SKM-1 (cell line): ENCODE data around the gene LILRB5.
"Not testable (repeated sequence)": the region's sequence is repeated elsewhere in the genome, so short reads cannot be mapped to it uniquely, and the experiment has no call there.

Experiments used
- DNase-seq: peaks from one replicate; lab custom pipeline; 2025; ENCODE audit not compliant: unreplicated experiment; lab: John Stamatoyannopoulos, UW

The LILRB5 gene

DNA sequence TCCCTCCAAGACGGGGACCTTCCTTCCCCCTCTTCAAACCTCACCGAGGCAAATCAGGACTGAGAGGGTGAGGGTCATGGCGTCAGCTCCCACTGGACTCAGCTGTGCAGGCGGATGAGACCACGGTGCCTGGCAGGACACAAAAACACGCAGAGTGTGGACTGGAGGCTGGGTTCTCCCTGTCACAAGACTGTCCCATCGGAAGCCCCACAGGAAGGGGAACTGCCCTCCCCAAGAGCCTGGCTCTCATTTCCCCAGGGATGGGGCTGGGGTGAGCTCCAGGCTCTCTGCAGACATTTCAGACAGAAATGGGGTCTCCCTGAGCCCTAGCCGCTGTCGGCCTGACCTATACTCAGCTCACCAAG is at the start of gene LILRB5:
LILRB5 (minus strand) TSS at position 158 of the 365 bp plus-strand sequence; CDS start at position 78, 80 bp downstream.
- DNase-seq: no peak

DNA sequence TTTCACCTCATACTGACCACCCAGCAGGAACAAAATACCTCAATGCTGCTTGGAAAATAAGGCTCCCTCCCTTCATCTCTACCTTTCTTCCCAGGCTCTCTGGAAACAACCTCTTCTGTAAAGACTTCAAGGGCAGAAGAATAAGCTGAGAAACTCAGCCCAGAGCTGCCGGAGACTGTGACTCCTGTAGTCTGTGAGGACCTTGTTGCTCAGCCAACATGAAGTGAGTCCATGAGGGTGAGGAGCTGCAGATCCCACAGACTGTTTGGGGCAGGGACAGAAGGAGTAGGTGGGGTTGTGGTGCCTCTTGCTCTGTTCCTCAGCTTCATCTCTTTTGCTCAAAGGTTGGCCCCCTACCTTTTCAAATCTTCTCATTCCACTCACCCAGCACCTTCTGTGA is 48.1 kb upstream of the LILRB5 start:
- DNase-seq: no peak

DNA sequence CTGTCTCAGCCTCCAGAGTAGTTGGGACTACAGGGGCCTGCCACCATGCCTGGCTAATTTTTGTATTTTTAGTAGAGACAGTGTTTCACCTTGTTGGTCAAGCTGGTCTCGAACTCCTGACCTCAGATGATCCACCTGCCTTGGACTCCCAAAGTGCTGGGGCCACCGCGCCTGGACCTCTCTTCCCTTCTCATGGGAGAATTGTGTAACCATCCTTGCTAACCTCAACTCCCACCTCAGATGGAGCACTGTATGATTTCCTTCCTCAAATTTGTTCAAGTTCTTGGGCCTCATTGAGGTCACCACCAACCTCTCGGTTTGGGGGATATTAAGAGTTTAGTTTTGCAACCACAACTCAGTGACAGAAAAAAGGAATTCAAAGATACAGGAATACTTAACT is 45.2 kb upstream of the LILRB5 start:
- peak; percentile 24 for DNase-seq

DNA sequence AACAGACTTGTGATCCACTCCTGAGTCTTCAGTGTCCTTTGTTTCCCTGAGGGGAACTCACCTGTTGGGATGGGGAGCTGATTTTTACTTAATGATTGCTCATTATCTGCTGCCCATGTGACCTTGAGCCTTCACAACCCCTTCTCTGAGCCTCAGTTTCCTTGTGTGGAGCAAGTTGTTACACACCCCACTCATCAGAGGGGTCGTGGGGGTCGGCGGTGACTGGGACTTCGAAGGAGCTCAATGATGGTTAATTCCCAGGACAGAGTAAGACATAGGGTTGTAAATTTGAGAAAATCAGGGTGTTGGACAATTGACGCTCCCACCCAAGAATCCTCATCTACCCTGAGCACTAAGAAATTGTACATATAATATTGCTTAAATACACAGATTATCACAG is 42.4 kb upstream of the LILRB5 start:
- DNase-seq: no peak

DNA sequence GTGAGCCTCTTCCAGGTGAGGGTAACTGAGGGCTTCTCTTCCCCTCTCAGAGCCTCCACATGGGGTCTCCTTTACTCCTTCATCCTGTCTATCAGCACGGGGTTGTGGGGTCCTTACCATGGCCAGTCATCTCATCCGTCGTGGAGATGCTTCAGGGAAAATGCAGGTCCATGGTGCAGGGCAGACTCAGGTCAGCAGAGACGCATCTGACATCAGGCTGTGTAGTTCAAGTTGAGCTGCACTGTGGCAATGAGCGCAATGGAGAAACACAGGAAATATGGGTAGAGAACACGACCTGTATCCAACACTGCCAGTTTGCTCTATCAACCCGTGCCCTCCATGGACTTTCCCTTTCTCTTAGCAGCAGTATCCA is 42.0 kb upstream of the LILRB5 start:
- no peak for DNase-seq

DNA sequence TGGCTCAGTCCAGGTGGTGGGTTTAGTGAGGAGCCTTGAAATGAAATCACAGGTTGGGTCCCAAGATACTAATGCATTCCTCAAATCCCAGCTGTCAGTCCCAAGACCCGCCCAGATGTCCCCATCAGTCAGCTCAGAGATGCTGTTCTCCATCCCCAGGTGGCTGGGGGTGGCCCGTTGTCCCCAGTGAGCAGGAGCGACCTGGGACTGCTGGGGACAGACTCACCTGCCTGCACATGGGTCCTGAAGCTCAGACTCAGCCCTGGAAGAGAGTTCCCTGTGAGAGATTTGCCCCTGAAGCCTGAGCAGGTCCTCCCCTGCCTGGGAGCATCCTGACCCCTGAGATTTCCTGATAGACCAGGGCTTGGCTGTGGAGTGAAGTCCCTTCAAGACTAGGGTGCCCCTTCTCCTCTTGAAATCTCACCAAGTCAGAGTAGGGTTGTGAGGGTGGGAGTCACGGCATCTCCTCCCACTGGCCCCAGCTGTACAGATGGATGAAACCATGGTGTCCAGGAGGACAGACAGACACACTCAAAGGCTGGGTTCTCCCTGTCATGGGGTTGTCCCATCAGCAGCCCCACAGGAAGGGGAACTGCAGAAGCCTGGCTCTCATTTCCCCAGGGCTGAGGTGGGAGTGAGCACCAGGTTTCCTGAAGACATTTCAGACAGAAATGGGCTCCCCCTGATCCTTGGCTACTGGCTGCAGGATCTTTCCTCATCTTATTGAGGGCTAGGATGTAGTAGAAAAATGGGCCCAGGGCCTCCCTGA is 41.5 kb upstream of the LILRB5 start:
- no peak for DNase-seq

DNA sequence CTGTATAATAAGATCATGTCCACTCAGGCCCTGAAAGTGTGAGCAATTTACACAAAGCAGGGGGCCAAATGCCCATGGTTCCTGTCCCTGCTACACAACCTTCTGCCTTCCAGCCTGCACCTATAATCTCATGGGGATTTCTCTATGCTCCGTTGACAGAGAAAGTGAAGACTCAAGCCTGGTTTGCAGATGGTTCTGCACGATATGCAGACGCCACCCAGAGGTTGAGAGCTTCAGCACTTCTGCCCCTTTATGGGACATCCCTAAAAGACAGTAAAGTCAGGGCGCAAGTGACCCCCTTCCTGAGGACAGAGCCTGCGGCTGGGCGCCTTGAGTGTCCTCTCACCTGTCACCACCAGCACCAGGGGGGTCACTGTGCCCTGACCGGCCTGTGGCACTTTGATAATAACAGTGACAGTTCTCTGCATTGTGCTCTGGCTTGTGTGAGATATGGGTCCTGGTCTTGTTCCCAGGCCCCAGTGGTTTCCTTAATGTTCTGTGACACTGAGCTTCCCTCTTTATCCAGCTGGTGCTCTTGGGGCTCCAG is 40.8 kb upstream of the LILRB5 start:
- DNase-seq: no peak

DNA sequence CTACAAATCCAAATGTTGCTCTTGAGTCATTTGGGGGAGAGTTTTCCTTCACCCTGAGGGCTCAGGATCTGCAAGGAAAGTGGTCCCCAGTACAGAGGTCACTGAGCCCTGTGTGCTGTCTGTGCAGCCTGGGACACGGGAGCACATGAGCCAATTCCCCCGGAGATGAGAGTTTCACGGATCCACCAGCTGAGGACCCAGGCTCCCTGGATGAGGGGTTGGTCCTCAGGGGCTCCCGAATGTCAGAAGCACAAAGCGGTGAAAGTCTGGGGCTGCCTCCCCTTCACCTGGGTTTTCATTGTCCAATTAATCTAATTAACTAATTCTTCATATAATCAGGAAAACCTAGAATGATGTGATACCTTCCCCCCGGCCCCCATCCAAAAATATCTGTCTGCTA is 37.5 kb upstream of the LILRB5 start:
- DNase-seq: no peak

DNA sequence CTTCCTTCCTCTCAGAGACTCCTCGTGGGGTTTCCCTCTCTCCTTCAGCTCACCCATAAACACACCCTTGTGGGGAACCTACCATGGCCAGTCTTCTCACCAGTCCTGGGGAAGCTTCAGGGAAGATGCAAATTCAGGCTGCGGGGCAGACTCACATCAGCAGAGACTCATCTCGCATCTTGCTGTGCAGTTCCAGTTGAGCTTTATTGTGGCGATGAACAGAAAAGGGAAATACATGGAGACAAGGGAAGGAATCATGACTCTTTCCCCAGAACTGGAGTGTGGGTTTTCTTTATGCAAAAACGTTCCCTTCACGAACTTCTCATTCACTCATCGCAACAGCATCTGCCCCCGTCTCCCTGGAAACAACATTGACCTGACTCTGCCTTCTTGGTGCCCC is 32.1 kb upstream of the LILRB5 start:
- DNase-seq: not testable (repeated sequence)

DNA sequence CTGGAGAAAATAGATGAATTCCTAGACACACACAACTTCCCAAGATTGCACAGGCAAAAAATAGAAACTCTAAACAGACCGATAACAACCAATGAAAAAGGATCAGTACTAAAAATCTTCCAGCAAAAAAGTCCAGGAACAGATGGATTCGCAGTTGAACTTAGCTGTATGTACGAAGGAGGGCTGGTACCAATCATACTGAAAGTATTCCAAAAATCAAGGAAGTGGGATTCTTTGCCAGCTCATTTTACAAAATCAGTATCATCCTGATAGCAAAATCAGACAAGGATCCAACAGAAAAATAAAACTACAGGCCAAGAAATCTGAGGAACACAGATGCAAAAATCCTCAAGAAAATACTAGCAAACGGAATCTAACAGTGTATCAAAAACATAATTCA is 30.4 kb upstream of the LILRB5 start:
- DNase-seq: no peak

DNA sequence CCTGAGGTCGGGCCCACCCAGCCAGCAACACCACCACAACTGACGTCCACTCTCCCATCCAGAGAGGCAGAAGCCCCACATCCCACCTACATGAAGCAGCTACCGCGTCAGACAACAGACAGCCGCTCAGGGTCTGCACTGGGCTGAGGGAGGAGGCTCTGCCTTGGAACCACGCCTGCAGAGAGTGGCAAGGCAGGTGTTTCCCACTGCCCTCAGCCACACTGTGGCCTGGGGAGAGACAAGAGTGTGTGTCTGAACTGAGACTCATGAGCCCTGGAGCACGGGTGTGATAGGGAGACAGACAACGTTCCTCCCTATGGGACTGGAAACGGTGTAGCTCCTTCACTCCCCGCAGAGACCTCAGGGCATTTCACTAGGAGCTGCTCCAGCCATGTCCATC is 29.2 kb upstream of the LILRB5 start:
- not testable (repeated sequence) for DNase-seq

DNA sequence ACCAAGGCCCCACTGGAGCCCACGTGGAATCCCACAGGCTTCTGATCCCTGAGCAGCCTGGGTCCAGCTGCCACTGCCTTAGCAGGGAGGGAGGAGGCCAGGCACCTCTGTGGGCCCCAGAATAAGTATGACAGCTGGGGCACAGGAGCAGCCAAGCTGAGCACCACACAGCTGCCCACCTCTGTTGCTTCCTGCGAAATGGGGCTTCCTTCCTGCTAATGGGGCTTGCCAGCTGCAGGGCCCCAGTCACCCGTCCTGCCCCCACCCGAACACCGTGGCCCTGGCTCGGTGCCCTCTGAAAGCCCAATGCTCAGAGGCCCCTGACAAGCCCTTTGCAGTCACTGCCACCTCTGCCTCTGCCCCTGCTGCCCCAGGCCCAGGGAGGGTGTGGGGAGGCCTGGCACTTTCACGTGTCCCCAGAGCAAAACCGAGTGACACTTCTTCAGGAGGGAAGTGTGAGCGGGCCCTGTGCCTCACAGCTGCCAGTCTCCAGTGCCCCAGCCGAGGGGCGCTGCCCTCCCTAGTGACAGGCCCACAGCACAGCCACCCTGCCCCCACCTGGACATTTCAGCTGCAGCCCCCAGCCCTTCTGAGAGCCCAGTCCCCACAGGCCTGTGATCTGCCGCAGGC is 28.5 kb upstream of the LILRB5 start:
- not testable (repeated sequence) for DNase-seq

DNA sequence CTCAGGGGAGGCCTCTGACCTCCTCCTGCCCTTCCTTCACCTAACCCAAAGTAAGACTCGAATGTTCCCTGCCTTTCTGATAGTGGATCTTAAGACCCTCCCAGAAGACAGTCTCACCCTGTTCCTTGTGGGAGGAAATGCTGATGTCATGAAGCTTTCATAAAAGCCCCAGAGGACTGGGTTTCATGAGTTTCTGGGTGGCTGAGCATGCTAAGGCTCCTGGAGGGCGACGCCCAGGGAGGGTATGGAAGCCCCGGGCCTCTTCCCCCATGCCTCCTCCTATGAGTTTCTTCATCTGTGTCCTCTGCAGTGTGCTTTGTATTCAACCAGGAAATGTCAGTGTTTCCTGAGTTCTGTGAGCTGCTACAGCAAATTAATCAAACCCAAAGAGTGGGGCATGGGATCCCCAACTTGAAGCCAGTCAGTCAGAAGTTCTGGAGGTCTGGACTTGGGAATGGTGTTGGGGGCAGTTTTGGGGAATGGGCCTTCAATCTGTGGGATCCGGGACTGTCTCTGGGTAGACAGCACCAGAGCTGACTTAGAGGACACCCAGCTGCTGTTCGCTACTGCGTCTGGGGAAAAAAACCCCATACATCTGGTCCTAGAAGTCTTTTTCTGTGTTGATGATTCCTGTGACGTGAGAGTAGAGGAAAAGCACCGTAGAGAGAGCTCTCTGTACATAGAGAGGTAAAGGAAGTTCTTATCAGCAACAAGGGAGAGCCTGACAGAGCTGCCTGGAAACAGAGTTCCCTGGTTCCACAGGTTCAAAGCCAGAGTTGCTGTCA is 25.8 kb upstream of the LILRB5 start:
- DNase-seq: no peak

DNA sequence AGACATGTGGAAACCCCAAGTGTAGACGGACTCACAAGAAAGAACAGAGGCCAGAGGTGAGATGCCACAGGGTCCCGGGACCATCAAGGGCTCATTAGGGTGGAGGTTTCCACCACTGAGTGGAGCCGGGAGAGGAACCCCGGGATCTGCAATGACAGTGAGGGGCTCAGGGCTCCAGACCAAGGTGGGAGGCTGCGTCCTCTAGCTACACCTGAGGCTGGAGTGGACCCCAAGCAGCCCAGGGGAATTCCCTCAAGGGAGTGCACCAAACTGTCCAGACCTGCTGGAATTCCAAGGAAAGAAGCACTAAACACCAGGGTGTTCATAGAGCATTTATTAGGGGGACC is 24.6 kb upstream of the LILRB5 start:
- not testable (repeated sequence) for DNase-seq

DNA sequence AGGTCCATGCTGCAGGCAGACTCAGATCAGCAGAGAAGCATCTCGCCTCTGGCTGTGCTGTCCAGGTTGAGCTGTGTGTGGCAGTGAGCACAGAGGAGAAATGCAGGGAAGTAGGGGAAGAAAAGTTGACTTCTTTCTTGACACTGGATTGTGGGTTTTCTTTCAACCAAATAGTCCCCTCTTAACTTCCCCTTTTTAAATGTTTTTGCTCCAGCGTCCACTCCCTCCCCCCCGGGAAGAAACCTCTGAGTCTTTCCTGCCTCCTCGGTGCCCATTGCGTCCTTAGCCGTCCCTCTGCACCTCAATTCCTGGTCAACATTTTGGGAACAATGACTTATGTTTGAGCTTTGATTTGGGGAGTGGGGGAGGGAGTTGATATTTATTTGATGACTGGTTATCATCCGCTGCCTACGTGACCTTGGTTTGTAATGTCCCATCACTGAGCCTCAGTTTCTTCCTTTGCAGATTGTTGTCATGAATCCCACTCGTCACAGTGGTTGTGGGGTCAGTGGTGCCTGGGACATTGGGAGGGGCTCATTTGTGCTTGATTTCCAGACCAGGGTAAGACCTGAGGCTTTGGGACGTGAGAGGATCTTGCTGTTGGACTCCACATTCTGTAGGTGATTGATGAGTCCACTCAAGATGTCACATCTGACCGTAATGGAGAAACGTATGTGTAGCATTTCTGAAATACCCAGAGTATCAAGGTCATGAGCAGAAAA is 24.1 kb upstream of the LILRB5 start, which contains the start of gene LILRB2:
LILRB2 (minus strand) TSS at position 104 of the 722 bp plus-strand sequence. CDS start 614 bp downstream, outside the sequence.
- no peak for DNase-seq

DNA sequence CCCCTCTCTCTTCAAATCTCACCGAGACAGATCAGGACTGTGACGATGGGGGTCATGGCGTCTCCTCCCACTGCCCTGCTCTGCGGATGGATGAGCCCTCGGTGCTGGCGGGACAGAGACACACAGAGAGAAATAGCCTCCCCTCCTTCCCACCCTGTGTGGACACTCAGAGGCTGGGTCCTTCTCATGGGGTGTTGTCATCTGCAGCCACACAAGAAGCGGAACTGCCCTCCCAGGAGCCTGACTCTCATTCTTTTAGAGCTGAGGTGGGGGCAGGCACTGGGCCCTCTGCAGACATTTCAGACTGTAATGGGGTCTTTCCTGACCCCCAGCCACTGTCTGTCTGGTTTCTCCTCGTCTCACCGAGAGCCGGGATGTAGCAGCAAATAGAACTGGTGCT is 23.4 kb upstream of the LILRB5 start:
- DNase-seq: not testable (repeated sequence)

DNA sequence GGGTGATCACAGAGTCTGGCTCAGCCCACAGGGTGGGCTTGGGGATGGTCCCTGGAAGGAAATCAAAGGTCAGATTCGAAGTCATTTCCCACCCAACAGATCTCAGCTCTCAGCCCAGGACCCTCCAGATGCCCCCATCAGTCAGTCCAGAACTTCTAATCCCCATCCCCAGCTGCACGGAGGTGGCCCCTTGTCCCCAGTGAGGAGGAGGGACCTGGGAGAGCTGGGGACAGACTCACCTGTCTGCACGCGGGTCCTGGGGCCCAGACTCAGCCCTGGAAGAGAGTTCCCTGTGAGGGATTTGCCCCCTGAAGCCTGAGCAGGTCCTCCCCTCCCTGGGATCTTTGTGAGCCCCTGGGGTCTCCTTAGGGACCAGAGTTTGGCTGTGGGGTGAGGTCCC is 23.0 kb upstream of the LILRB5 start:
- not testable (repeated sequence) for DNase-seq

DNA sequence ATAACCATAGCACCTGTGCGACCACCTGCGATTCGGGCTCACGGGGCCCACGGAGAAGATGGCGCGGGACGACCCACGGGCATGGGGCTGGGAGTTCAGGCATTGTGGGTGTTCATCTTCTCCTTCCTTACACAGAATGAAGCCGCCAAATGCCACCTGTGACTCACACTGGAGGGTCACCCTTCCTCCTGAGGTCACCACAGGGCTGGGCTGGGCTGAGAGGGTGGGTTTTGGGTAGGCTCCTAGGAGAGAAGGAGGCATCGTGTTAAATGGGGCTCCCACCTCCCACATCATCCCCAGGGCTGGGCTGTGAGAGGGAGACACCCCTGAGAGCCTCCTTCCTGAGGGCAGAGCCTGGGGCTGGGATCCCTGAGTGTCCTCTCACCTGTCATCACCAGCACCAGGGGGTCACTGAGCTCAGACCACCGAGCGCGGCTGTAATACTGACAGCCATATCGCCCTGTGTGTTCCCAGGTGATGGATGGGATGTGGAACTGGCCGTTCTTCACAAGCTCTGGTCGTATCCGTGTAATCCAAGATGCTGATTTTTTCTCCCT is 22.4 kb upstream of the LILRB5 start:
- no peak for DNase-seq

DNA sequence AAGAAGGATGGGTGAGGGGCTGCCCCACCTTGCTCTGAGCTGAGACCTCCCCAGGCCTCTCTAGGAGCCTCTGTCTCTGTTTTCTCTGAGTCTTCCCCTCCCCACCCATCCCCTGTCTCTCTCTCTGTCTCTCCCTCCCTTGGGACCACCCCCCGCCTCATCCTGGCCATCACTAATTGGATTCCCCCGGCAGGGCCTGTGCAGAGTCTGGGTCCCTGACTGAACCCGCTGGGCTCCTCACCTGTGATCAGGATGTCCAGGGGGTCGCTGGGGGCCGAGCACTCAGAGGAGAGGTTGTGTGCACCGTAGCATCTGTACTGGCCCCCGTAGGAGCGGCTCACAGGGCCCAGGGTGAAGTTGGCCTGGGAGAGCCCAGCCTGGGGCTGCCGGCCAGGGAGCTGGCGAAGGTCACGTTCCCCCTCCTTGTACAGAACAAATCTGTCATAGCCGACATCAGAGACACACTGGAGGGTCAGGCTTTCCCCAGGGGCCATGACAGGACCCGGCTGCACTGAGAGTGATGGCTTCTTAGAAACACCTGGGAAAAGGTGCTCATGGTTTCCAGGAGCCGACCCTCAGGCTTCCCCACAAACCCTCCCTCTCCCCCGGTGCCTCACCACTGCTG is 21.6 kb upstream of the LILRB5 start:
- DNase-seq: not testable (repeated sequence)

DNA sequence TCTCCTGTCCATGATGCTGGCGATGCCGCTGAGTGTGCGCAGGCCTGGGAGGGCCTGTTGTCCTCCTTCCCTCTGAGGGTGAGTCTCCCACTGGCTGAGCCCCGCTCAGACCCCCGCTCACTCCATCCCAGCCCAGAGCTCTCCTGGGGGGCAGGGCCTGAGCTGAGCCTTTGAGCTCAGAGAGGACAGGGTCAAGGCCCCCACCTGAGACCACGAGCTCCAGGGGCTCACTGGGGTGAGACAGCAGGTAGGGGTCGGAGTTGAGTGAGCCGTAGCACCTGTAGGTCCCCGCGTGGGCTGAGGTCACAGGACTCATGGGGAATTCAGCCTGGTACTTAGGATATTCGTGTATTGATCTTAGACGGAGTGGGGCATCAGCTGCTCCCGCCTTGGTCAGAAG is 21.0 kb upstream of the LILRB5 start:
- not testable (repeated sequence) for DNase-seq
